ENCODE data around the gene MYOM1. TPM values are rescaled to one million over a fixed set of nuclear protein-coding genes. Genes with fewer than 3 reads are reported as not detected.

MYOM1 gene
- 1 to 10 TPM; 2.8 to 7.9 TPM for total RNA-seq

GRCh38 chr18:3219631-3220335 lies at the start of gene MYOM1:
Gene MYOM1, minus strand, starts transcription at chr18:3219968. Its CDS starts 4,745 bp downstream, at chr18:3215223.
- no peak within 1 kb of the TSS for H3K9ac ChIP-seq (ENCODE audit: low read depth in 2 of 2, low read length in 2 of 2)
- H3K36me3 ChIP-seq = no peaks in the 10 kb centered on the region
- no peaks in the 10 kb centered on the region for H3K9me3 ChIP-seq
- intact Hi-C loops (cut with DNase I) = no loop called here
- H3K4me1 ChIP-seq = no peaks in the 10 kb centered on the region
- H3K27me3 ChIP-seq = no peaks in the 10 kb centered on the region
- H3K4me3 ChIP-seq = no peak within 1 kb of the TSS
- H3K27ac ChIP-seq = no peak within 1 kb of the TSS
- DNase-seq = no peak
- TF ChIP-seq CTCF (IDR thresholded peaks at IDR 0.05) = no peak

GRCh38 chr18:3269241-3269913 lies 49.6 kb upstream of the MYOM1 start:
- H3K4me1 ChIP-seq = peaks cover 27% of the 10 kb centered on the region
- H3K27me3 ChIP-seq = no peaks in the 10 kb centered on the region
- no peak for DNase-seq
- H3K9ac ChIP-seq (ENCODE audit: low read depth in 2 of 2, low read length in 2 of 2) = peak overlapping the region in 1 of 2 donors; percentile 16
- intact Hi-C loops (cut with DNase I) = no loop called here
- TF ChIP-seq CTCF (IDR thresholded peaks at IDR 0.05) = no peak
- no peak overlapping the region for H3K27ac ChIP-seq
- no peak overlapping the region for H3K4me3 ChIP-seq
- no peaks in the 10 kb centered on the region for H3K36me3 ChIP-seq
- no peaks in the 10 kb centered on the region for H3K9me3 ChIP-seq

GRCh38 chr18:3268306-3268705 lies 48.5 kb upstream of the MYOM1 start:
- H3K4me3 ChIP-seq = no peak overlapping the region
- H3K9ac ChIP-seq (ENCODE audit: low read depth in 2 of 2, low read length in 2 of 2) = no peak overlapping the region
- no peak for TF ChIP-seq CTCF (IDR thresholded peaks at IDR 0.05)
- DNase-seq = no peak
- intact Hi-C loops (cut with DNase I) = no loop called here
- peaks cover 28% of the 10 kb centered on the region for H3K4me1 ChIP-seq
- H3K36me3 ChIP-seq = no peaks in the 10 kb centered on the region
- H3K27me3 ChIP-seq = no peaks in the 10 kb centered on the region
- H3K9me3 ChIP-seq = no peaks in the 10 kb centered on the region
- no peak overlapping the region for H3K27ac ChIP-seq

- intact Hi-C loops (cut with DNase I) = no loop called here
- no peak for TF ChIP-seq CTCF (IDR thresholded peaks at IDR 0.05)
- Histone ChIP-seq H3K4me3 (no peak overlapping the region), H3K36me3 (no peaks in the 10 kb centered on the region), H3K4me1 (peaks cover 28% of the 10 kb centered on the region), H3K9ac (ENCODE audit: low read depth in 2 of 2, low read length in 2 of 2) (peak overlapping the region in 1 of 2 donors; percentile 19), H3K9me3 (no peaks in the 10 kb centered on the region), H3K27ac (no peak overlapping the region), H3K27me3 (no peaks in the 10 kb centered on the region)
- DNase-seq = no peak
Measured at GRCh38 chr18:3266062-3266608, 46.4 kb upstream of the MYOM1 start.

DNA sequence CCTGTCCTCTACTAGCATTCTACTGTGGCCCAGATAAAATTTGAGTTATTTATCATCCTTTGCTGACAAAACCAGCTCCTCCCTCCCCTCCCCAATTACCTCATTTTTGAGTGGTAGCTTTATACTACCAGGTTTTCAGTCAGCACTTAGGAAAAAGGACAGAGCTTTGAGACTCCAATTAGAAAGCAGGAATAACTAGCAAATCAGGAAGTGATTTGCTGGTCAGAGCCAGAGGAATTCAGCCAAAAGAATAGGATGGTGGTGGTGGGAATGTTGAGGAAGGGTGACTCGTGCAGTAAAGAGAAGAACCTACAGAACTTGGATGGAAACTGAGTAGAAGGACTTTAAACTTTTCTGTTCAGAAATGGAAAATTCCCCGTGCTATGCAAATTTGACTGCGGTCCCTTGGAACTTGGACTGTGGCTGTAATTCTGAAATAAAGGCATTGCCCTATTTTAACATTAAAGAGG lies 45.8 kb upstream of the MYOM1 start:
- Histone ChIP-seq H3K27ac (no peak overlapping the region), H3K9ac (ENCODE audit: low read depth in 2 of 2, low read length in 2 of 2) (no peak overlapping the region), H3K9me3 (no peaks in the 10 kb centered on the region), H3K4me3 (no peak overlapping the region), H3K27me3 (no peaks in the 10 kb centered on the region), H3K4me1 (peaks cover 29% of the 10 kb centered on the region), H3K36me3 (no peaks in the 10 kb centered on the region)
- no peak for TF ChIP-seq CTCF (IDR thresholded peaks at IDR 0.05)
- intact Hi-C loops (cut with DNase I) = no loop called here
- DNase-seq = no peak
